Activated CD4-positive, CD25-positive, alpha-beta regulatory T cell treated with anti-CD3 and anti-CD28 coated beads, Interleukin-2, amount 50 U/mL, for 72 hours (primary cell): ENCODE results near the gene CLCN6.
"Not testable (repeated sequence)": the region's sequence is repeated elsewhere in the genome, so short reads cannot be mapped to it uniquely, and the experiment has no call there.

ENCODE experiments used
- DNase-seq: peaks from one replicate; pipeline ENCODE4 v3.0.0; 2021

CLCN6 gene

GRCh38 chr1:11795238-11795890 lies 10.6 kb upstream of the CLCN6 start:
- no peak for DNase-seq

GRCh38 chr1:11796036-11796828 lies 9.8 kb upstream of the CLCN6 start:
- DNase-seq = no peak

- DNase-seq = no peak
Measured at GRCh38 chr1:11797525-11798216, 8.3 kb upstream of the CLCN6 start.

- DNase-seq = no peak
Measured at GRCh38 chr1:11799099-11799498, 6.9 kb upstream of the CLCN6 start.

GRCh38 chr1:11799896-11800295 lies 6.1 kb upstream of the CLCN6 start:
- DNase-seq = no peak

GRCh38 chr1:11800391-11800755 lies 5.6 kb upstream of the CLCN6 start:
- DNase-seq = no peak

- DNase-seq = no peak
Measured at GRCh38 chr1:11800756-11801433, 5.1 kb upstream of the CLCN6 start.

- no peak for DNase-seq
Measured at GRCh38 chr1:11802616-11802972, 3.4 kb upstream of the CLCN6 start.

- DNase-seq = peak; percentile 66
Measured at GRCh38 chr1:11802973-11803885, 2.8 kb upstream of the CLCN6 start.

GRCh38 chr1:11803924-11804665 lies 1.9 kb upstream of the CLCN6 start:
- DNase-seq = not testable (repeated sequence)

GRCh38 chr1:11804666-11805421 lies 1.1 kb upstream of the CLCN6 start:
- DNase-seq = no peak

GRCh38 chr1:11806307-11806936 lies 431 bp downstream of the CLCN6 start:
- DNase-seq = no peak

- DNase-seq = no peak
Measured at GRCh38 chr1:11807133-11807532, 1.1 kb downstream of the CLCN6 start.

GRCh38 chr1:11813021-11813420 lies 7.0 kb downstream of the CLCN6 start:
- DNase-seq = no peak

GRCh38 chr1:11817192-11817591 lies 11.2 kb downstream of the CLCN6 start:
- DNase-seq = no peak

GRCh38 chr1:11822091-11822490 lies 16.1 kb downstream of the CLCN6 start:
- no peak for DNase-seq

GRCh38 chr1:11823366-11824137 lies 17.6 kb downstream of the CLCN6 start:
- no peak for DNase-seq

GRCh38 chr1:11825131-11825530 lies 19.1 kb downstream of the CLCN6 start:
- no peak for DNase-seq

GRCh38 chr1:11826946-11827345 lies 21.0 kb downstream of the CLCN6 start:
- no peak for DNase-seq

GRCh38 chr1:11828511-11828910 lies 22.5 kb downstream of the CLCN6 start:
- no peak for DNase-seq
